ENCODE measurements around the gene TBC1D22B. TPM values are rescaled to one million over a fixed set of nuclear protein-coding genes. Genes with fewer than 3 reads are reported as not detected.

Gene TBC1D22B
- total RNA-seq, 1 experiment from 2014 or later, result 12.9 TPM

DNA sequence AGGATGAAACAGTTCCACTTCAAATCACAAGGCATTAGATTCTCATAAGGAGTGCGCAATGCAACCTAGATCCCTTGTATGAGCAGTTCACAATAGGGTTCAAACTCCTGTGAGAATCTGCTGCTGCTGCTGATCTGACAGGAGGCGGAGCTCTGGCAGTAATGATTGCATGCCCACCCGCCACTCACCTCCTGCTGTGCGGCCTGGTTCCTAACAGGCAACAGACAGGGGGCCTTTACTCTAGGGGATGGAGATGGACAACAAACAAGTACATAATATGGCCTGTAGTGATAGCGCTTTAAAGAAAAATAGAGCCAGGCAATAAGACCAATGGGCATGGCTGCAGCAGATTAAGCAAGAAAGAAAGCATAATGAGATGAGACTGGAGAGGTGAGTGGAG, 2.7 kb upstream of the TBC1D22B start:
- Histone ChIP-seq H2AFZ (ENCODE audit: low read length) (no peak overlapping the region), H3T11ph (ENCODE audit: low read length) (no peak overlapping the region), H3K4me1 (ENCODE audit: insufficient read depth, low read length) (no peaks in the 10 kb centered on the region), H2AK5ac (ENCODE audit: insufficient read length, low read length) (no peak overlapping the region), H3K14ac (ENCODE audit: insufficient read depth, low read length) (no peak overlapping the region), H4K5ac (ENCODE audit: insufficient read length, low read depth, low read length) (no peak overlapping the region), H3K23ac (ENCODE audit: insufficient read length, low read depth, low read length) (no peak overlapping the region), H4K20me1 (ENCODE audit: control insufficient read depth, insufficient read depth, insufficient read length) (no peaks in the 10 kb centered on the region), H3K79me1 (ENCODE audit: insufficient read depth, low read depth, low read length, poor library complexity, severe bottlenecking) (no peaks in the 10 kb centered on the region), H3K4ac (ENCODE audit: low read depth, low read length) (no peak overlapping the region), H3K23me2 (ENCODE audit: insufficient read length, low read depth, low read length, poor library complexity, severe bottlenecking) (peaks cover 4% of the 10 kb centered on the region), H2BK20ac (ENCODE audit: low read depth, low read length, poor library complexity, severe bottlenecking) (no peak overlapping the region), H3K9ac (ENCODE audit: extremely low read depth, insufficient read length, low read length) (no peak overlapping the region), H4K8ac (replicated peaks; ENCODE audit: insufficient read length, low read depth, low read length) (no peak overlapping the region), H4K91ac (ENCODE audit: insufficient read length, low read depth, low read length) (no peak overlapping the region), H3K9me3 (ENCODE audit: control insufficient read depth, low read depth, low read length) (no peaks in the 10 kb centered on the region), H2BK15ac (ENCODE audit: low read depth, low read length) (no peak overlapping the region), H2BK120ac (ENCODE audit: low read depth, low read length, poor library complexity, severe bottlenecking) (no peak overlapping the region), H3K27me3 (ENCODE audit: insufficient read depth, low read length) (no peaks in the 10 kb centered on the region), H3K18ac (ENCODE audit: insufficient read length, low read depth, low read length) (no peak overlapping the region), H3K27ac (ENCODE audit: insufficient read length, low read depth, low read length) (no peak overlapping the region), H3K56ac (ENCODE audit: insufficient read length, low read depth, low read length) (no peak overlapping the region), H3K4me2 (ENCODE audit: insufficient read depth, insufficient read length, low read length) (no peak overlapping the region), H2BK12ac (ENCODE audit: insufficient read length, low read depth, low read length) (no peak overlapping the region), H3K79me2 (ENCODE audit: insufficient read depth, low read length) (0 out of 2 replicates have a peak, but pooled peaks cover under 1% of the 10 kb centered on the region), H2BK5ac (ENCODE audit: insufficient read length, low read length) (no peak overlapping the region)
- no peaks in the 10 kb centered on the region for H3K36me3 Mint-ChIP-seq (ENCODE audit: insufficient read depth in 1 of 3, low read depth in 3 of 3)
- TF ChIP-seq, protein P1, sequence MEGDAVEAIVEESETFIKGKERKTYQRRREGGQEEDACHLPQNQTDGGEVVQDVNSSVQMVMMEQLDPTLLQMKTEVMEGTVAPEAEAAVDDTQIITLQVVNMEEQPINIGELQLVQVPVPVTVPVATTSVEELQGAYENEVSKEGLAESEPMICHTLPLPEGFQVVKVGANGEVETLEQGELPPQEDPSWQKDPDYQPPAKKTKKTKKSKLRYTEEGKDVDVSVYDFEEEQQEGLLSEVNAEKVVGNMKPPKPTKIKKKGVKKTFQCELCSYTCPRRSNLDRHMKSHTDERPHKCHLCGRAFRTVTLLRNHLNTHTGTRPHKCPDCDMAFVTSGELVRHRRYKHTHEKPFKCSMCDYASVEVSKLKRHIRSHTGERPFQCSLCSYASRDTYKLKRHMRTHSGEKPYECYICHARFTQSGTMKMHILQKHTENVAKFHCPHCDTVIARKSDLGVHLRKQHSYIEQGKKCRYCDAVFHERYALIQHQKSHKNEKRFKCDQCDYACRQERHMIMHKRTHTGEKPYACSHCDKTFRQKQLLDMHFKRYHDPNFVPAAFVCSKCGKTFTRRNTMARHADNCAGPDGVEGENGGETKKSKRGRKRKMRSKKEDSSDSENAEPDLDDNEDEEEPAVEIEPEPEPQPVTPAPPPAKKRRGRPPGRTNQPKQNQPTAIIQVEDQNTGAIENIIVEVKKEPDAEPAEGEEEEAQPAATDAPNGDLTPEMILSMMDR (conservative IDR thresholded peaks at IDR 0.05), result no peak
- whole genome bisulfite sequencing (ENCODE audit: extremely low coverage, insufficient read length, low lambda C conversion rate), result no CpG with 5 or more reads among the region's 5 CpGs
- DNase-seq, result peak; percentile 32
- H3K4me1 Mint-ChIP-seq, result peaks cover 24 to 25% of the 10 kb centered on the region in 2 experiments
- peaks cover 15% of the 10 kb centered on the region for H3K27me3 Mint-ChIP-seq (ENCODE audit: low read depth)
- H3K4me3 Mint-ChIP-seq, result no peak overlapping the region
- no peak overlapping the region for H3K27ac Mint-ChIP-seq
- H3K9me3 Mint-ChIP-seq, result no peaks in the 10 kb centered on the region
